NCI-H187 (cell line): ENCODE results near the gene RHOBTB3.
"Not testable (repeated sequence)": the region's sequence is repeated elsewhere in the genome, so short reads cannot be mapped to it uniquely, and the experiment has no call there.

ENCODE experiments used
- DNase-seq, 2 experiments: peaks; one replicate each; lab custom pipeline; 2025; lab: John Stamatoyannopoulos, UW

RHOBTB3 gene

DNA sequence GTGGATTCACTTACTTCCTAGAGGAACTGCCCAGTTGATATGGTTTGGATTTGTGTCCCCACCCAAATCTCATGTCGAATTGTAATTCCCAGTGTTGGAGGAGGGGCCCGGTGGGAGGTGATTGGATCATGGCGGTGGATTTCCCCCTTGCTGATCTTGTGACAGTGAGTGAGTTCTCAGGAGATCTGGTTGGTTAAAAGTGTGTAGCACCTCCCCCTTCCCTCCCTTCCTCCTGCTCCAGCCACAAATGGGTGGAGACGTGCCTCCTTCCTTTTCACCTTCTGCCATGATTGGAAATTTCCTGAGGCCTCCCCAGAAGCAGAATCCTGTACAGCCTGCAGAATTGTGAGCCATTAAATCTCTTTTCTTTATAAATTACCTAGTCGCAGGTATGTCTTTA is 17.9 kb upstream of the RHOBTB3 start:
- not testable (repeated sequence) for DNase-seq

DNA sequence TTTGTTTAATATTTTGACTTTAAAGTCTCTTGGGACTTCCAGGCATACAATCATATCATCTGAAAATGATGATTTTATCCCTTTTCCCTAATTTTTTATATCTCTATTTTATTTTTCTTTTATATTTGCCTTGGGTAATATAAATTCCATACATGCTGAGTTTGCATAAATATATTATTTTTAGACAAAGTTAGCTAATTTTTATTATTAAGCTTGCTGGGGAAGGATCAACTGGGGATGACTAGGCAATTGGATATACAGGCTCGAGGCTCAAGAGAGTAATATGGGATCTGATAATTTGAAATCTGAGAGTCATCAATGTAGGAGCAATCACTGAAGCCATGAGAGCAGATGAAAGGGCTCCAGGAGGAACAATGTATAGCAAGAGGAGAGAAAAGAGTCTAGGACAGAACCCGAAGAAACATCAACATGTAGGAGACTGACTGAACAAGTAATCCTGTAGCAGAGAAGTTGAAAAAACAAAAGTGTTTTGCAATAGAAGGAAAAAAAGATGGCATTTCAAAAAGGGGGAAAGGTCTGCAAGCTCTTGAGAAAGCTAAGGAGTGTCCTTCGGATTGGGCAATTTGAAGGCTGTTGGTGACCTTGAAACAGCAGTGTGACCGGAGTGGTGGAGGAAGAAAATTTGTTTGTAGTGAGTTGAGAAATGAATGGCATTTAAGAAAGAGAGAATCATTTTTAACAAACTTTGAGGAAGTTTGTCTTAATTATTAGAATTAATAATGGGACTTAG is 17.0 kb upstream of the RHOBTB3 start:
- DNase-seq: no peak

DNA sequence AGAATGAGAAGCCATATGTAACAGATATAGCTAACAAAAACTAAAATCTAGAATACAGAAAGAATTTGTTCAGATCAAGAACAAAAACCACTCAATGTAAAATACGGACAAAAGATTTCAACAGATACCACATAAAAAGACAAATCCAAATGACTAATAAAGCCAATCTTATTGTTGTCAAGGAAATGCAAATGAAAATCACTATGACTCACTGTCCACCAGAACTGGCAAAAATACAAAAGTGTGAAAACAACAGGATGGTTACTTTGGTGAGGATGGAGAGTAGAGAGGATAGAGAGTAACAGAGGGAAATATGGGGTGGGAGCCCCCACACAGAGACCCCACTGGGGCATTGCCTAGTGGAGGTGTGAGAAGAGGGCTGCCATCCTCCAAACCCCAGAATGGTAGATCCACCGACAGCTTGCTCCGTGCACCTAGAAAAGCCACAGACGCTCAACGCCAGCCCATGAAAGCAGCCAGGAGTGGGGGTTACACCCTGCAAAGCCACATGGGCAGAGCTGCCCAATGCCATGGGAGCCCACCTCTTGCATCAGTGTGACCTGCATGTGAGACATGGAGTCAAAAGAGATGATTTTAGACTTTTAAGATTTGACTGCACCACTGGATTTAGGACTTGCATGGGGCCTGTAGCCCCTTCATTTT is 15.2 kb upstream of the RHOBTB3 start:
- DNase-seq: no peak

DNA sequence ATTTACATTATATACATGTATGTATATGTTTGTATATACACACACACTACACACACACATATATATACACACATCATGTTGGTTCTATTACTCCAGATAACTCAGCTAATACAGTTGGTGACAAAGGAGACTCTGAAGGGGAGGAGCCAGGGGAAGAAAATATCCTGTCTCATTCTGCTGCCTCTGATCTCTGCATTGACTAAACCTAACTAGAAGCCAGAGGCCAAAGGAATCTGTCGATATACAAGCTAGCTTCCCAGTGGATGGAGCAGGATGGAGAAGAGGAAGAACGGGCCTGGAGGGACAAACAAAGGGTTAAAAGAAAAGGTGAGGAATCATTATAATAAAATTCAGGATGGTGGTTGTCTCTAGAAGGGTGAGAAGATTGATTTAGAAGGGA is 13.7 kb upstream of the RHOBTB3 start:
- DNase-seq: no peak

DNA sequence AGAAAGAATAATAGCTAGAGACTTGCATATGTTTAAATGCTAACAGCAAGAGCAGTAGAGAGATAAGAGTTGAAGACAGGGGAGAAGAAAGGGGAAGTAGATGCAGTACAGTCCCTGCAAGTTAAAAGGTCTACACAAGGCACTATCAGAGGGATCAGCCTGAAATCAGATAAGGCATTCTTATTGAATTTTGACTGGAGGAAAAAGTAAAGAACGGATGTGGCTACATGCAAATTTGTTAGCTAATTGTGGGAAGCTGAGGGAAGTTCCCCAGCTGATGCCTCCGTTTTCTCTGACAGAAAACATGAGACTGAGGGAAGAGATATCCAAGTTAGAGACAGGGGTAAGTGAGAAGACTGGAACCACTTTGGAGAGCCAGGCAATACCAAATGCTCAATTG is 12.9 kb upstream of the RHOBTB3 start:
- no peak for DNase-seq

DNA sequence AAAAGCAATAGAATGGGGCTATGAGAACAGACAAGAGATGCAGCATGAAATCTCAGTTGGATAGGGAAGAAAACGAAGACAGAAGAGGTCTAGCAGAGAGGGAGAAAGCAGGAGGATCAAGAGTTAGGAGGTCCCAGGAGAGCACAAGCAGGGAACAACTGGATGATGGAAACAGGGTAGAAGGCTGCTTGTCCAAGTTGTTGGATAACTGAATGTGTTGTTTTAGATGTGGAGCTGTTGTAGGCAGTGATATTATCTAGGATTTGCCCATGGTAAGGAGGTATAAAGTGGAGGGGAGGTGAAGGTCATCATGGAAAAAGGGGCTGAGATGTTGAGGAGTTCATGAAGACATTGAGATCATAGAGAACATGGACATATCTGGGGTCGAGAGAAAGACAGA is 12.4 kb upstream of the RHOBTB3 start:
- DNase-seq: no peak

DNA sequence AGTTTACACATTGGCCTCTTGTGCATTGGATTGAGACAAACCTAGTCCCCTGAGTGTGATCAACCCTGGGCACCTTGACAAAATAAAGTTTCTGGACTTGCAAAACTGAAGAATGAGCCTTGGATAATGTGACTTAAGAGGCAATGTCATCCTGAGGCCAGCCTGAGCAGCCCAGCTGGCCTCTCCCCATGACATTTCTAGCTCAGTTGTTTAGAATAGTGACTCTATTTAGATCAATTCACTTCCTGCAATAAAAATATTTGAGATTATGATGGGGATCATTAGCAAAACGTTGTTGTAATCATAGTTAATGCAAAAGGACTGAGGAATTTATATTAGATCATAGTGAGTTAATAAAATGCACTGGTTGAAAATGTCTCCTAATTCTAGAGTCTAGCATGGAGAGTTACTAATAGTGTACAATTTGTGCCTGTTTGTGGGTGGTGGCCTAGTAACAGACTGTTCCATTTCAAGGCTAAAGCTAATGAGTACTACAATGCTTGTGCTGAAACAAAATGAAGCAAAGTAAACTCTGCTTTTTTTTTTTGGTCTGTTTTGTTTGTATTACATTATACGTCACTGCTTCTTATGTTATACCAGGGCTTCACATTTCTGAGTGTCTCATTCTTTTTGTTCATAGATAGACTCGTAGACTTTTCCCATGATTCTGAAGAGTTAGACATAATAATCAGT is 10.9 kb upstream of the RHOBTB3 start:
- DNase-seq: no peak

DNA sequence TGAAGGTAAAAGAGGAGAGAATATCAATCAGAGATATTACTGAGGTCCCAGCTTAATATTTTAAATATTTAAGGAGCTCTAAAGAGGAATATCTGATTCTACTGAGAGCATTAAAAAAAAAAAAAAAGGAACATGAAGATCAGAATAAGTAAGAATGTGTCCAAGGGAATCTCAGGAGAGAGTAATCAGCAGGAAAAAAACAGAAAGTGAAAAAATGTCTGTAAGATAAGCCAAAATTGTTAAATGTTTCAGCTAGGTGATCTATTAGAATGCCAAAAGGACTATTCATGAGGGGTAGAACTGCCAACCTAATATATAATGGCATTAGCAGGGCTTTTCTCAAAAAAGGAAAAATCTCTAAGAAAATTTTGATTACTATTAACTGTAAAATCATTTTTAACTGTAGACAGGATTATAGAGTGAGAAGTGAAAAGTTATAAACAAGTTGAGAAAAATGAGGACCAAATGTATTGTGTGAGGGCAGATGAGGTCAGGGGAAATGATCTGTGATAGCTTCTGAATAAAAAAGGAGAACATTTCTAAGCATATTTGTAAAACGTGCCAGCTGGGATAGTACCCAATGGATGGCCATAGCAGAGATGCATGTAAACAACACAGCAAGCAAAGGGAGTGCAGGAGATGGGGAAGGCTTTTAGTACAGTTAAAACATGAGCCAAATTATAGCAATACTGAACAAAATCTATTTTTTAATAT is 9.4 kb upstream of the RHOBTB3 start:
- DNase-seq: no peak

DNA sequence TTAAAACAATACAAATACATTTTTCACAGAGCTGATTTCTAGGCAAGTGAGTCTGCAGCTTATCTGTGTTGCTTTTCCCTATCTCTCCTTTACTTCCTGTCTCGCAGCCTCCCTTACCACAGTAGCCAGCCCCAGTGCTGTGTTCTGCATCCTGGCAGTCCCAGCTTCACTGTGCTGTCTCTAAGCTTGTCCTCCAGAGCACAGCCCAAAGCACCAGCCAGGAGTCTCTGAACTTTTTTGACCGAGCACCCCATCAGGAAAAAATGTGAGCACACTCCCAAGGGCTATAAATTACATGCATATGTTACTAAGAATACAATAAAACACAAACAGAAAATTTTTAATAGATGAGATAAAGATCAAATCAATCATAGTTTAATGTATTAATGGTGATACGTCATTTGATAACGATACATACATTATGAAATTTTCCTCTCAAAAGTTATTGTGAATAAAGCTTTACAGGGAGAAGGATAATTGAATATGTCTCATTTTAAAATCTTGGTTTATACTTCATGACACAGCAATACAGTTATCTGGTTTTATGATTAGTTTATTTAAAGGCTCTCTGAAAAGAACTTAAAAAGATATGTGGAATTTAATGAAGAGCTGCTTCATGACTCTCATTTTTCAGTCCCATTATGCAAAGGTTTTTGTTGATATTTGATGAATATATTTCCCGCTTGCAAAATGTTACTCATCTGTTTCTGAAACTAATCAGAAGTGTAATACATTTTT is 7.3 kb upstream of the RHOBTB3 start:
- no peak for DNase-seq

DNA sequence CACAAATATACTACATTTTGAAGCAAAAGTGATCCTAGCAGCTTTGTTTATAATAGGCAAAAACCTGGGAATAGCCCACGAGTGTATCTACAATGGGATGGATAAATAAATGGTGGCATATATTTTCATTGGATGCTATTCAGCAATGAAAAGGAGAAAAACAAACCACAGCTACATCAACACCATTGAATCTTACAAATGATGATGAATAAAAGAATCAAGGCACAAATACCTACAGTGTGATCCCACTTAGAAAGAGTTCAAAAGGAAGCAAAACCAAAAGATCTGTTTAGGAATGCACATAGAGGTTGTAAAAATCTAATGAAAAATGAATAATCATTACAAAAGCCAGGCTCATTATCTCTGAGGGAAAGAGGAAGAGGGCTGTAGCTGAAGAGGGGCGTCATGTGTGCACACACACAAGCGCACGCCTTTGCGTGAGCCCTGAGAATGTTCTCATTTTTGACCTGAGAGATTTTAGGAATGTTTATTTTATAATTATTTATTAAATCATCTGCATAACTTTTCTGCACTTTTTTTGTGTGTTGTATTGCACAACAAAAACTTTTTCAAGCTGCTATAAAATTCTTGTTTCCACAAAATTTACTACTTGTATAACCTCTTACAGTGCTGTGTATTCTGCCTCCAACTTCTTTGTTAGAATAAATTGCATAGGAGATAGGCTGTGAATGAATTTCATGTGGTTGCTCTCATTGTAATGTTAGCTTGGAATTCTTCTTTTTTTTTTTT is 5.9 kb upstream of the RHOBTB3 start:
- no peak for DNase-seq

DNA sequence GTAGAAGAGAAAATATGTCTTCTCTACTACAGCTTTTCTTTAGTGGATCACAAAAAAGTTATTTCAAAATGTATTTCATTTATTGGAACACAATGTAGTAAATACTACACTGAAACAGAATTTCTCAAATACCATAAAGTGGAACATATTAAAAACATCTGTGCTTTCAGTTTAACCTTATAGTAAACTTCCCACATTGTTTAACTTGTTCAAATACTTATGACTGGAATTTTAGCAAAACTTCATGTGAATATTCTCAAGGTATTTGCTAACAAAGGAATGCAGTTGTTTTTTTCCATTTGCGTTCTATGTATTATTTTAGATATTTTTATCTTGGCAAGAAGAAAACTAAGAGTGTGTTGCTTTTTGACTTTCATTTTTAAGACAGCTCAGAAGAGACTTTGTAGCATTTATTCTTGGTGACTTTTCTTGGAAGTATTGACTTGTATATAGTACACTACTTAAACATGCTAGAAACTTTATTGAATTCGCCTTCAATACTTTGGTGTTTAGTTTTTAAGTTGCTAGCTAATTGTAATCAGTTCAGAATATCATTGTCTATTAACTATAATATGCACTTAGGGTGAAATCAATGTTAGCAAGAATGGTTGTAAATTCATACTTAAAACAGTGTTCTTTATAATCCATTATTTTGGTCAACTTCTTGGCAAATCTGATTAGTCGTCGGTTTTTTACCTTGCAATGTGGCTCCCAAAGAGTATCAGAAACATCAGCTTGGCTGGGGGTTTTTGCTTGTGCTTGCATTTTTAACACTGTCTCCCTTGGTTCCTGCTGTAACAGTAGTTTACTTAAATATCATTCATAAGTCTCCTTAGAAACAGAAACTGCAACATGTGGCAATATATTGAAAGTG is 5.0 kb upstream of the RHOBTB3 start:
- DNase-seq: no peak

DNA sequence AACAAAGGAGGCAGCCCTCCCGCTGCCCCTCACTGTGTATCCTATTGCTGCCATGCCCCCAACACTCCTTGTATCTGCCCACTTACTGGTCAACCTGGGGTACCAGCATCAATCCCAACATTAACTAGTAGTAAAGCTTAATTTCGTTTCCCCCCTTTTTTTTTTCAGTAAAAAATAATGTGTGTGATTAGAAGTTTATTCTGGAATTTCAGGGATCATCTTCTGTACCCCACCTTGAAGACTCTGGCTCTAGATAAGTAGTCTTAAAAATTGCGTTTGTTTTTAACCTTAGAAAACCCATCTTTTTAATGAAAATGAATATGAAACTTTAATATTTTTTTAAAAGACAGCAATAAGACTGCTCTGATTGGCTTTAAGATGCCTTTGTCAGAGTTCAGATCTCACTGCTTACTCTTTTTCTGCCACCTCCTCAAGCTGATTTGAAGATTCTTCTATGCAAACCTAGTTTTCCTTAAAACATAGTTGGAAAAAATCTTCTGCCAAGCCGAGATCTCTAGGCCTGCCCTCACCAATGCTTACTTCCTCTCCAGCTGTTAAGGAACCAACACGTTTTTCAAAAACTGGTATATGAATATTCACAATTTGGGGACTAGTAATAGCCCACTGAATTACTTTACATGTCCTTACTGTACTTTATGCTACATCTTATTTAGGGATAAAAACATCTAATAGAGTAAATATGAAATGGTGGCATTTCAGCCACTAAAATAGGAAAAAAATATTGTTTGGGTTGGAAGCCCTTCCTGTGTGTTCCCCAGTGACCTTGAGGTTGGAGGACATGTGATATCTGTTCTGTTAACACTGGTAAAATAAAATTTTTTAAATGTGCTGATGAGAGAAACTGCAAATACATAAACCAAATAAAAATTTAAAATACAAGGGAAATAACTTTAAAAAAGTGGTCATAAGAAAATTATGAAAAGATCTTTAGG is 4.0 kb upstream of the RHOBTB3 start:
- no peak for DNase-seq

DNA sequence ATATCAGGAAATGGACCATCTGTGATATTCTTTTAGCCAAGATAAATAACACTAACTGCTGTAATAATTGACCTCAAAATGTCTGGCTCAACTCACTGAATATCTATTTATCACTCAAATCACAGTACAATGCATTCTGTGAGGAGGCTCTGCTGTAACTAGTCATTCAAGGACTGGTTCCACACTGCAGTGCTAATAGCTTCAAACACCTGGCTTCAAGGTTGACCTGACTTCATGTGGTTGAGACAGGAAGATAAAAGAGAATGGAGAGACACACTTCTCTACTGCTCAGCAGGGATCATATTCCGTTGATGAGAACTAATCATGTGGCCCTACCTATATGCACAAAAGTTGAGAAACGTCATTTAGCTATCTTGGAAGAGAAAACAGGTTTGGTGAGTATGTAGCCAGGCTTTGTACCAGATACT is 3.4 kb upstream of the RHOBTB3 start:
- peak; percentile 39 to 40 for DNase-seq

DNA sequence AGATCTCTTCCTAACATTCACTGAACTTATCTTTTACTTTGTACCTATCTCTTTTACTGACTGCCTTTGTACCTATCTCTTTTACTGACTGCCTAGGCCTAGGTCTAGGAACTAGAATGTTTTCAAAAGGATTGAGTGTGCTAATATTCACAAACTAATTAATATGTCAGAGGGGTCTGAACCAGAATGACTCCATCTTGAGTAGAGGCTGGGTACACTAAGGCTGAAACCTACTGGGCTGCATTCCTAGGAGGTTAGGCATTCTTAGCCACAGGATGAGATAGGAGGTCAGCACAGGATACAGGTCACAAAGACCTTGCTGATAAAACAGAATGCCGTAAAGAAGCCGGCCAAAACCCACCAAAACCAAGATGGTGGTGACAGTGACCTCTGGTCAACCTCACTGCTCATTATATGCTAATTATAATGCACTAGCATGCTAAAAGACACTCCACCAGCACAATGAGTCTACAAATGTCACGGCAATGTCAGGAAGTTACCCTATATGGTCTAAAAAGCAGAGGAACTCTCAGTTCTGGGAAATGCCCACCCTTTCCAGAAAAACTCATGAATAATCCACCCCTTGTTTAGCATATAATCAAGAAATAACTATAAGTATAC is 2.5 kb upstream of the RHOBTB3 start:
- no peak for DNase-seq

DNA sequence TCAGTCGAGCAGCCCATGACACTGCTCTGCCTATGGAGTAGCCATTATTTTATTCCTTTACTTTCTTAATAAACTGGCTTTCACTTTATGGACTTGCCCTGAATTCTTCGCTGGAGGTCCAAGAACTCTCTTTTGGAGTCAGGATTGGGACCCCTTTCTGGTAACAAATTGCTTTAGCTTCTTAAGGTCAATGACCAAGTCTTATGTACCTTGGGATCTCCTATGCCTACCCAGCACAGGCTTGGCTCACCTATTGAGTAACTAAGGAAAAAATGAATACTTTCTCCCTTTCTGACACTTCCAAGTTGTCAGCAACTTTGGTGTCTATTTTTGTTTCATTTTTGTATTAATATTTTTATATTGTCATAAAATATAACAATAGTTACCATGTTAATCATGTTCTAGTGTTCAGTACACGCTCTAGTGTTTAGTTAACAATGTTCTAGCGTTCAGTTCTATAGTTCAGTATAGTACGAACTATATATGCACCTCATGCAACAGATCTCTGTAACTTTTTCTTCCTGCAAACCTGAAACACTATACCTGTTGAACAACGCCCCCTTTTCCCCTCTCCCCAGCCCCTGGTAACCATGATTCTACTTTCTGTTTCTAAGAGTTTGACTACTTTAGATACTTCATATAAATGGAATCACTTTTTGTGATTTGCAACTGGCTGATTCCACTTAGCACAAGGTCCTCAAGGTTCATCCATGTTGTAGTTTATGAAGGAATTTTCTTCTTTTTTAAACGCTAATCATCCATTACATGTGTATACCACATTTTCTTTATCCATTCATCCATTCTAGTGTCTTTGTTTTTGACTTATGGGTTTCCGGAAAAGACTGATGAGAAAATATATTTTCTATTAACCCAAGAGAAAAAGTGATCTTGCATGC is 1.8 kb upstream of the RHOBTB3 start:
- no peak for DNase-seq

DNA sequence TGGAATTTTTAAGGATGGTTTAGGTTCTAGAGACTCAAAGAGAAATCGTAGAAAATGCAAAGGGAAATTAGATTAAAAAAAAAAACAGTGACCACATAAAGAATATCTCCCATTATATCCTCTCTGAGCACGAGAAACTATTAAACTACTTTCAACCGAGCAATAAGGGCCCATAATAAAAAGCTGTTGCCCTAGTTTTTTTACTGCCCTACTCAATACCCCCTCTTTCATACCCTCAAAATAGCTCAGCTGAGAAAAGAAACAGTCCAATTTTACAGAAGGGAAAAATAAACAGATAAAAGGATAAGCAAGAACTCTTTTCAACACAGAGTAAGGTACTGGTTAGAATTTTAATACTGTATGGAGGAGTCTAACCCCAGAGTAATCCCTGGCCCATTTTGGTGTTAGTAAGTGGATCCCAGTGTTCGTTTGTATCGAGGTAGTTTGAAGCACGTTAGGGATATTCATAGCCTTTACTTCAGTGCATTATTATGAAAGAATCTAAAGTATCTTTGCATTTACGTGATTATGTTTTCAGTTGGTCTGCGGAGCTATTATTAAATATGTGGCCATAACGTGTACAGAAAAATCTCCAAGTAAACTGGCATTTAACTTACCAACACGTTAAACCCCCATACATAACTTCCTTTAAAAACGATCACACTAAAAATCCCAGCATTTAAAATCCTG is 980 bp upstream of the RHOBTB3 start:
- DNase-seq: no peak
